ENCODE measurements around the gene MARF1.

MARF1 gene

DNA sequence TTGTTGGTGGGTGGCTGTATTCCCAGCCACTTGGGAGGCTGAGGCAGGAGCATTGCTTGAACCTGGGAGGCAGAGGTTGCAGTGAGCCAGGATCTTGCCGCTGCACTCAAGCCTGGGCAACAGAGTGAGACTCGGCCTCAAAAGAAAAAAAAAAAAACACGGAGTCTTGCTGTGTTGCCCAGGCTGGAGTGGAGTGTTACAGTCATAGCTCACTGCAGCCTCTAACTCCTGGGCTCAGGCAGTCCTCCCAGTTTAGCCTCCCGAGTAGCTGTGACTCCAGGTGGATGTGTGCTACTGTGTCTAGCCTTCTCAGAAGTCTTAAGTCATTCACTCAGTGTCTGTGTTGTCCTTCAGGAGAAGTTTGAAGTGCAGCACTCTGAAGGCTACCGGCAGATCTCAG, 34.5 kb upstream of the MARF1 start:
- no peak overlapping the region for H3K9ac ChIP-seq (ENCODE audit: low read length)
- H3K4ac ChIP-seq (ENCODE audit: low read depth, low read length) = no peak overlapping the region
- H3K79me2 ChIP-seq (ENCODE audit: control insufficient read depth, insufficient read depth, low read length, poor library complexity) = no peaks in the 10 kb centered on the region
- H2AFZ ChIP-seq (ENCODE audit: insufficient read depth, low read length, poor library complexity) = no peak overlapping the region
- no peak overlapping the region for H2BK120ac ChIP-seq (ENCODE audit: insufficient read depth, low read length, poor library complexity)
- no peak overlapping the region for H2BK12ac ChIP-seq (ENCODE audit: low read length)
- no peak overlapping the region for H2AK5ac ChIP-seq (ENCODE audit: low read length)
- no peak overlapping the region for H2BK5ac ChIP-seq (ENCODE audit: low read depth, low read length, poor library complexity)
- no peak overlapping the region for H3K18ac ChIP-seq (ENCODE audit: low read length)
- H3K4me3 ChIP-seq (ENCODE audit: low read depth, low read length) = no peak overlapping the region
- H3K14ac ChIP-seq (ENCODE audit: low read length) = no peak overlapping the region
- no peaks in the 10 kb centered on the region for H3K4me1 ChIP-seq (ENCODE audit: control insufficient read depth in 1 of 2, insufficient read depth in 2 of 2, low read length in 2 of 2)
- DNase-seq = no peak
- no peak overlapping the region for H3K27ac ChIP-seq (ENCODE audit: low read depth, low read length)
- H3K23ac ChIP-seq (ENCODE audit: low read length) = no peak overlapping the region
- H4K91ac ChIP-seq (ENCODE audit: low read depth, low read length) = no peak overlapping the region
- H3K9me3 ChIP-seq (ENCODE audit: insufficient read depth, low read depth, low read length) = no peaks in the 10 kb centered on the region
- H4K8ac ChIP-seq (ENCODE audit: low read depth, low read length) = no peak overlapping the region
- H4K12ac ChIP-seq (ENCODE audit: low read depth, low read length) = no peak overlapping the region
- peaks cover 23 to 32% of the 10 kb centered on the region in 2 experiments for H3K36me3 ChIP-seq (ENCODE audit: control insufficient read depth in 1 of 2, insufficient read depth in 2 of 2, low read length in 2 of 2)
- no CpG with 5 or more reads among the region's 5 CpGs for WGBS (ENCODE audit: extremely low coverage, insufficient coverage, insufficient read length)
- no peaks in the 10 kb centered on the region for H3K27me3 ChIP-seq (ENCODE audit: insufficient read depth, low read length)
- no peaks in the 10 kb centered on the region for H3K79me1 ChIP-seq (ENCODE audit: low read length)
- no peak overlapping the region for H3K4me2 ChIP-seq (ENCODE audit: low read length)

DNA sequence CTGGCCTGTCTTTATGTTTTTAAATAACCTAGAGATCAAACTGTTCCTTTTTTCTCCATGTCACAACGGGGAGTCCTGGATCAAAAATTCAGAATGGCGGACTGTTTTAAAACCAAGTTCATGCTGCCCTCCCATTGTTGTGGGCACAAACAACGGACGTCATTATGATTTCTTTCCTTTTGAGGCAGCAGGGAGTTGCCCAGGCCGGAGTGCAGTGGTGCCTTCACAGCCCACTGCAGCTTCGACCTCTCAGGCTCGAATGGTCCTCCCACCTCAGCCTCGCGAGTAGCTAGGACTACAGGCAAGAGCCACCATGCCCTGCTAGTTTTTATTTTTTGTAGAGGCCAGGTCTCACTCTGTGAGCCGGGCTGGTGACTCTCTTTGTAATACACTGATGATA, 33.6 kb upstream of the MARF1 start:
- H3K4me1 ChIP-seq (ENCODE audit: control insufficient read depth in 1 of 2, insufficient read depth in 2 of 2, low read length in 2 of 2) = no peaks in the 10 kb centered on the region
- no peak overlapping the region for H3K18ac ChIP-seq (ENCODE audit: low read length)
- no peak overlapping the region for H3K23ac ChIP-seq (ENCODE audit: low read length)
- no peak overlapping the region for H2BK12ac ChIP-seq (ENCODE audit: low read length)
- H3K14ac ChIP-seq (ENCODE audit: low read length) = no peak overlapping the region
- H3K79me1 ChIP-seq (ENCODE audit: low read length) = no peaks in the 10 kb centered on the region
- no peaks in the 10 kb centered on the region for H3K79me2 ChIP-seq (ENCODE audit: control insufficient read depth, insufficient read depth, low read length, poor library complexity)
- no peak overlapping the region for H4K12ac ChIP-seq (ENCODE audit: low read depth, low read length)
- H2BK120ac ChIP-seq (ENCODE audit: insufficient read depth, low read length, poor library complexity) = no peak overlapping the region
- no peak overlapping the region for H3K4ac ChIP-seq (ENCODE audit: low read depth, low read length)
- no CpG with 5 or more reads among the region's 10 CpGs for WGBS (ENCODE audit: extremely low coverage, insufficient coverage, insufficient read length)
- DNase-seq = no peak
- H4K91ac ChIP-seq (ENCODE audit: low read depth, low read length) = no peak overlapping the region
- no peaks in the 10 kb centered on the region for H3K27me3 ChIP-seq (ENCODE audit: insufficient read depth, low read length)
- H2BK5ac ChIP-seq (ENCODE audit: low read depth, low read length, poor library complexity) = no peak overlapping the region
- no peak overlapping the region for H3K9ac ChIP-seq (ENCODE audit: low read length)
- no peak overlapping the region for H3K4me3 ChIP-seq (ENCODE audit: low read depth, low read length)
- no peak overlapping the region for H2AFZ ChIP-seq (ENCODE audit: insufficient read depth, low read length, poor library complexity)
- peaks cover 23 to 33% of the 10 kb centered on the region in 2 experiments for H3K36me3 ChIP-seq (ENCODE audit: control insufficient read depth in 1 of 2, insufficient read depth in 2 of 2, low read length in 2 of 2)
- no peak overlapping the region for H2AK5ac ChIP-seq (ENCODE audit: low read length)
- no peak overlapping the region for H3K27ac ChIP-seq (ENCODE audit: low read depth, low read length)
- H3K4me2 ChIP-seq (ENCODE audit: low read length) = no peak overlapping the region
- H3K9me3 ChIP-seq (ENCODE audit: insufficient read depth, low read depth, low read length) = no peaks in the 10 kb centered on the region
- no peak overlapping the region for H4K8ac ChIP-seq (ENCODE audit: low read depth, low read length)

DNA sequence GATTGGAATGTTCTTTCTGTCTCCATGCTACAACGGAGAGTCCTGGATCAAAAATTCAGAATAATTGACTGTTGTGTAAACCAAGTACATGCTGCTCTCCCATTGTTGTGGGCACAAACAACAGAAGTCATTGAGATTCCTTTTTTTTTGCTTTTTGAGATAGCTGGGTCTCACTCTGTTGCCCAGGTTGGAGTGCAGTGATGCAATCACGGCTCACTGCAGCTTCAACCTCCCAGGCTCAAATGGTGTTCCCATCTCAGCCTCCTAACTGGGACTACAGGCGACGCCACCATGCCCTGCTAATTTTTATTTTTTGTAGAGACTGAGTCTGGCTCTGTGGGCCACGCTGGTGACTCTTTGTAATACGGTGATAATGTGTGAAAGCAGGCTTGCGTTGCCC, 31.6 kb upstream of the MARF1 start:
- Histone ChIP-seq H3K9me3 (ENCODE audit: insufficient read depth, low read depth, low read length) (no peaks in the 10 kb centered on the region), H2BK5ac (ENCODE audit: low read depth, low read length, poor library complexity) (no peak overlapping the region), H3K14ac (ENCODE audit: low read length) (no peak overlapping the region), H3K4me3 (ENCODE audit: low read depth, low read length) (no peak overlapping the region), H4K91ac (ENCODE audit: low read depth, low read length) (no peak overlapping the region), H2BK120ac (ENCODE audit: insufficient read depth, low read length, poor library complexity) (no peak overlapping the region), H2AK5ac (ENCODE audit: low read length) (no peak overlapping the region), H2BK12ac (ENCODE audit: low read length) (no peak overlapping the region), H3K27me3 (ENCODE audit: insufficient read depth, low read length) (no peaks in the 10 kb centered on the region), H3K18ac (ENCODE audit: low read length) (no peak overlapping the region), H2AFZ (ENCODE audit: insufficient read depth, low read length, poor library complexity) (no peak overlapping the region), H3K9ac (ENCODE audit: low read length) (no peak overlapping the region), H4K8ac (ENCODE audit: low read depth, low read length) (no peak overlapping the region), H3K36me3 (ENCODE audit: control insufficient read depth in 1 of 2, insufficient read depth in 2 of 2, low read length in 2 of 2) (peaks cover 21 to 35% of the 10 kb centered on the region in 2 experiments), H4K12ac (ENCODE audit: low read depth, low read length) (no peak overlapping the region), H3K4me2 (ENCODE audit: low read length) (no peak overlapping the region), H3K27ac (ENCODE audit: low read depth, low read length) (no peak overlapping the region), H3K79me1 (ENCODE audit: low read length) (no peaks in the 10 kb centered on the region), H3K79me2 (ENCODE audit: control insufficient read depth, insufficient read depth, low read length, poor library complexity) (no peaks in the 10 kb centered on the region), H3K4ac (ENCODE audit: low read depth, low read length) (no peak overlapping the region), H3K4me1 (ENCODE audit: control insufficient read depth in 1 of 2, insufficient read depth in 2 of 2, low read length in 2 of 2) (no peaks in the 10 kb centered on the region), H3K23ac (ENCODE audit: low read length) (no peak overlapping the region)
- no peak for DNase-seq
- no CpG with 5 or more reads among the region's 7 CpGs for WGBS (ENCODE audit: extremely low coverage, insufficient coverage, insufficient read length)

DNA sequence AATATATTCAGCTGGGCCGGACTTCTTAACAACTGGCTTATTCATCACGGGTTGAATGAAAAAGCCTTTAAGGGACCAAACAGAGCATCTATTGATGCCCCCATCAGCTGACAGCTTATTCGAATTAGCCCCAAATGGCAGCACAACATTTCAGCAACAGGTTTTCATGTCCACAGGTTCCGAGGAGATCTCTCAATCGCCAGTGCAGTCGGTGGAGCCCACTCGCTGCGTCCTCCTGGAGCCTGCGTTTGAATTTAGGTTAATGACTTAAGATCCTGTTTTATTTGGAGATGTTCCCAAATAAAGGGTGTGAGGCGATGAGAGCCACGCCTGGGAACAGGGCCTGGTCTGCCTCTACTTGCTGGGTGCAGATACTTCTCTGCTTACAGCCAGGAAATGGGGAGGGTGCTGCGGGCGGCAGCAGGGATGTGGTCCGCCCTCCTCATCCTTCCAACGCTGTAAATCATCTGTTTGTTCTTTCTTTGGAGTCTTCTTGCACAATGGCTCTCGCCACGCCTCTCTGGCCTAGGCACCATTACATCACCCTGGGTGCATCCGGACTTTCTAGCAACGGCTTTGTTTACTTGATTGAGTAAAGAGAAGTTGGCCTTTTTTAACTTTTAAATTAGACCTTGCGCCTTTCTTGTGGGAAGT, 29.7 kb upstream of the MARF1 start:
- H3K9me3 ChIP-seq (ENCODE audit: insufficient read depth, low read depth, low read length) = no peaks in the 10 kb centered on the region
- DNase-seq = peak; percentile 95 to 98
- H3K18ac ChIP-seq (ENCODE audit: low read length) = no peak overlapping the region
- no peak overlapping the region for H2BK12ac ChIP-seq (ENCODE audit: low read length)
- H3K27ac ChIP-seq (ENCODE audit: low read depth, low read length) = no peak overlapping the region
- no peak overlapping the region for H3K23ac ChIP-seq (ENCODE audit: low read length)
- H3K4me1 ChIP-seq (ENCODE audit: control insufficient read depth in 1 of 2, insufficient read depth in 2 of 2, low read length in 2 of 2) = no peaks in the 10 kb centered on the region
- H3K4me2 ChIP-seq (ENCODE audit: low read length) = no peak overlapping the region
- no peak overlapping the region for H2BK120ac ChIP-seq (ENCODE audit: insufficient read depth, low read length, poor library complexity)
- peaks cover 23 to 36% of the 10 kb centered on the region in 2 experiments for H3K36me3 ChIP-seq (ENCODE audit: control insufficient read depth in 1 of 2, insufficient read depth in 2 of 2, low read length in 2 of 2)
- no peak overlapping the region for H3K4ac ChIP-seq (ENCODE audit: low read depth, low read length)
- H3K4me3 ChIP-seq (ENCODE audit: low read depth, low read length) = no peak overlapping the region
- H2AFZ ChIP-seq (ENCODE audit: insufficient read depth, low read length, poor library complexity) = no peak overlapping the region
- WGBS (ENCODE audit: extremely low coverage, insufficient coverage, insufficient read length) = no CpG with 5 or more reads among the region's 20 CpGs
- no peak overlapping the region for H4K91ac ChIP-seq (ENCODE audit: low read depth, low read length)
- no peak overlapping the region for H3K9ac ChIP-seq (ENCODE audit: low read length)
- no peak overlapping the region for H4K12ac ChIP-seq (ENCODE audit: low read depth, low read length)
- no peaks in the 10 kb centered on the region for H3K27me3 ChIP-seq (ENCODE audit: insufficient read depth, low read length)
- no peak overlapping the region for H3K14ac ChIP-seq (ENCODE audit: low read length)
- no peak overlapping the region for H2AK5ac ChIP-seq (ENCODE audit: low read length)
- H2BK5ac ChIP-seq (ENCODE audit: low read depth, low read length, poor library complexity) = no peak overlapping the region
- H4K8ac ChIP-seq (ENCODE audit: low read depth, low read length) = no peak overlapping the region
- H3K79me1 ChIP-seq (ENCODE audit: low read length) = no peaks in the 10 kb centered on the region
- H3K79me2 ChIP-seq (ENCODE audit: control insufficient read depth, insufficient read depth, low read length, poor library complexity) = no peaks in the 10 kb centered on the region

All from trophoblast cell (in vitro differentiated cells and primary cell).